Loucy (cell line): ENCODE results near the gene HMCES.

Experiments
- H2AFZ ChIP-seq: fragments of 200-600 bp; sonication (generic); 2 replicates; pipeline ENCODE4 v1.6.0; 2016; ENCODE audit warnings: antibody characterized with exemption, mild to moderate bottlenecking, low read length, moderate library complexity
- H3F3A ChIP-seq: fragments of 200-600 bp; 2 replicates; pipeline ENCODE4 v1.6.0; 2016; ENCODE audit warnings: antibody characterized with exemption, low read depth, mild to moderate bottlenecking
- H3K27me3 ChIP-seq: fragments of 200-600 bp; sonication (generic); 2 replicates; pipeline ENCODE4 v1.6.1; 2014; ENCODE audit warnings: low read length, mild to moderate bottlenecking; ENCODE audit not compliant: insufficient read depth, poor library complexity, severe bottlenecking
- H3K36me3 ChIP-seq: fragments of 200-600 bp; sonication (generic); 2 replicates; pipeline ENCODE4 v1.6.1; 2016; ENCODE audit warnings: low read length; ENCODE audit not compliant: insufficient read depth
- H3K4me1 ChIP-seq: fragments of 200-600 bp; sonication (generic); 2 replicates; pipeline ENCODE4 v1.5.1; 2014; ENCODE audit warnings: low read length, mild to moderate bottlenecking; ENCODE audit not compliant: insufficient read depth, poor library complexity, severe bottlenecking
- H3K4me2 ChIP-seq: fragments of 200-600 bp; sonication (generic); 2 replicates; pipeline ENCODE4 v1.6.0; 2014; ENCODE audit warnings: antibody characterized with exemption, low read length, low read depth, mild to moderate bottlenecking; ENCODE audit not compliant: poor library complexity, severe bottlenecking
- H3K4me3 ChIP-seq: fragments of 200-600 bp; sonication (generic); 2 replicates; pipeline ENCODE4 v1.5.1; 2014; ENCODE audit warnings: low read length, mild to moderate bottlenecking, mixed read lengths; ENCODE audit not compliant: poor library complexity, severe bottlenecking
- H3K79me2 ChIP-seq: fragments of 200-600 bp; sonication (generic); 2 replicates; pipeline ENCODE4 v1.6.1; 2014; ENCODE audit warnings: low read length; ENCODE audit not compliant: insufficient read depth
- H3K9ac ChIP-seq: fragments of 200-600 bp; sonication (generic); 2 replicates; pipeline ENCODE4 v1.6.0; 2014; ENCODE audit warnings: mild to moderate bottlenecking, low read depth, low read length, moderate library complexity; ENCODE audit not compliant: poor library complexity, severe bottlenecking
- H3K9me2 ChIP-seq: fragments of 200-600 bp; sonication (generic); replicated peaks from 2 replicates; pipeline ENCODE4 v1.6.1; 2016; ENCODE audit warnings: low read depth, low read length, mixed read lengths
- H3K9me3 ChIP-seq: fragments of 200-600 bp; sonication (generic); 2 replicates; pipeline ENCODE4 v1.6.1; 2014; ENCODE audit warnings: mild to moderate bottlenecking, antibody characterized with exemption, low read length, low read depth; ENCODE audit not compliant: insufficient read depth
- H4K20me1 ChIP-seq: fragments of 200-600 bp; sonication (generic); 2 replicates; pipeline ENCODE4 v1.6.0; 2014; ENCODE audit warnings: antibody characterized with exemption, low read length, mild to moderate bottlenecking; ENCODE audit not compliant: insufficient read depth, poor library complexity, severe bottlenecking
- CTCF ChIP-seq: fragments of 200-600 bp; sonication (generic); conservative IDR thresholded peaks from 2 replicates; pipeline ENCODE4 v1.5.1; 2014; ENCODE audit warnings: mild to moderate bottlenecking, antibody characterized with exemption, low read length
- EZH2phosphoT487 ChIP-seq: fragments of 200-600 bp; IDR thresholded peaks from 2 replicates; pipeline ENCODE4 v1.6.1; 2018; ENCODE audit warnings: antibody characterized with exemption, mild to moderate bottlenecking, moderate library complexity, borderline replicate concordance

HMCES gene

GRCh38 chr3:129329858-129330257, 51.2 kb downstream of the HMCES start:
- Histone ChIP-seq H4K20me1 (no peaks in the 10 kb centered on the region), H3K4me3 (no peak overlapping the region), H3K79me2 (no peaks in the 10 kb centered on the region), H3K9me3 (no peaks in the 10 kb centered on the region), H2AFZ (no peak overlapping the region), H3K4me1 (no peaks in the 10 kb centered on the region), H3F3A (no peaks in the 10 kb centered on the region), H3K27me3 (no peaks in the 10 kb centered on the region), H3K36me3 (no peaks in the 10 kb centered on the region), H3K9me2 (no peaks in the 10 kb centered on the region), H3K4me2 (no peak overlapping the region), H3K9ac (no peak overlapping the region)
- no peak for TF ChIP-seq EZH2phosphoT487
- TF ChIP-seq CTCF, result no peak

- H4K20me1 ChIP-seq, result no peaks in the 10 kb centered on the region
- no peaks in the 10 kb centered on the region for H3K9me2 ChIP-seq
- no peaks in the 10 kb centered on the region for H3K79me2 ChIP-seq
- no peak overlapping the region for H3K4me2 ChIP-seq
- no peaks in the 10 kb centered on the region for H3F3A ChIP-seq
- H3K4me3 ChIP-seq, result no peak overlapping the region
- no peak overlapping the region for H2AFZ ChIP-seq
- no peak for TF ChIP-seq EZH2phosphoT487
- TF ChIP-seq CTCF, result no peak
- H3K9me3 ChIP-seq, result no peaks in the 10 kb centered on the region
- H3K9ac ChIP-seq, result no peak overlapping the region
- no peaks in the 10 kb centered on the region for H3K27me3 ChIP-seq
- H3K36me3 ChIP-seq, result no peaks in the 10 kb centered on the region
- H3K4me1 ChIP-seq, result no peaks in the 10 kb centered on the region
Observed at GRCh38 chr3:129330409-129330808, 51.7 kb downstream of the HMCES start.

- no peaks in the 10 kb centered on the region for H3K79me2 ChIP-seq
- H3K9ac ChIP-seq, result no peak overlapping the region
- no peak for TF ChIP-seq CTCF
- no peak for TF ChIP-seq EZH2phosphoT487
- no peaks in the 10 kb centered on the region for H4K20me1 ChIP-seq
- H2AFZ ChIP-seq, result no peak overlapping the region
- H3K27me3 ChIP-seq, result no peaks in the 10 kb centered on the region
- H3K4me2 ChIP-seq, result no peak overlapping the region
- no peaks in the 10 kb centered on the region for H3K9me3 ChIP-seq
- no peak overlapping the region for H3K4me3 ChIP-seq
- peaks cover 5% of the 10 kb centered on the region for H3K4me1 ChIP-seq
- H3F3A ChIP-seq, result no peaks in the 10 kb centered on the region
- no peaks in the 10 kb centered on the region for H3K9me2 ChIP-seq
- no peaks in the 10 kb centered on the region for H3K36me3 ChIP-seq
Observed at GRCh38 chr3:129333891-129334290, 55.2 kb downstream of the HMCES start.
